Coronary artery (tissue), 2 donors: ENCODE results near the gene TEKT5.

Experiments used
- DNase-seq: peaks from one replicate; pipeline ENCODE4 v3.0.0-alpha.2; 2017; ENCODE audit warnings: low spot score
- H3K27ac ChIP-seq, 2 donors: fragments of 200-600 bp; sonication (generic); one replicate each; pipeline ENCODE4 v1.5.1; 2016 to 2019
- H3K4me3 ChIP-seq: fragments of 200-600 bp; sonication (generic); 2 replicates; pipeline ENCODE4 v1.5.1; 2016; ENCODE audit warnings: mild to moderate bottlenecking, moderate library complexity
- CTCF ChIP-seq: fragments of 200-600 bp; sonication (generic); IDR thresholded peaks from one replicate; pipeline ENCODE4 v1.5.1; 2019; ENCODE audit warnings: antibody characterized with exemption

Gene TEKT5

GRCh38 chr16:10699756-10700155 lies 5.0 kb upstream of the TEKT5 start:
- TF ChIP-seq CTCF, result no peak
- no peak overlapping the region for H3K4me3 ChIP-seq
- DNase-seq, result no peak
- no peak overlapping the region for H3K27ac ChIP-seq

- Histone ChIP-seq H3K4me3 (no peak overlapping the region), H3K27ac (no peak overlapping the region)
- TF ChIP-seq CTCF, result no peak
- no peak for DNase-seq
Observed at GRCh38 chr16:10694306-10694705, 424 bp downstream of the TEKT5 start.

GRCh38 chr16:10693889-10694288 lies 841 bp downstream of the TEKT5 start:
- no peak for TF ChIP-seq CTCF
- no peak overlapping the region for H3K4me3 ChIP-seq

DNA sequence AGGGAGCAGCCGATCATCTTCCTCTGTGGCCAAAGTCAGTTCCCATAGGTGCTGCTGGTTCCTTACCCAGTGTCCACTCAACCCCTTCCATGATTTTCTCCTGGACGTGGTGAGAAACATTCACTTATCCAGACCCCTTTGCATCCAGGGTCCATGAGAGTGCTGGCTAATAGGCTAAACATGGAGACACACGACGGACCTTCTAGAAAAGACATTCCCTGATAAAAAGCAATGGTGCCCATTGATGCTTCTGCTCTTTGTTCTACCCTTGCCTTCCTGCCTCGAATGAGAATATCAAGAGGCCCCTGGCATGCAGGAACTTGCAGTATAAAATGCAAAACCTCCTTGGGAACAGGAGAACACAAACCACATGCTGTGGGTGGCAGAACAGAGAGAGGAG lies 2.3 kb downstream of the TEKT5 start:
- no peak for DNase-seq
- no peak for TF ChIP-seq CTCF

More at GRCh38 chr16:10693889-10694288, 841 bp downstream of the TEKT5 start:
- no peak for DNase-seq
- no peak overlapping the region for H3K27ac ChIP-seq

DNA sequence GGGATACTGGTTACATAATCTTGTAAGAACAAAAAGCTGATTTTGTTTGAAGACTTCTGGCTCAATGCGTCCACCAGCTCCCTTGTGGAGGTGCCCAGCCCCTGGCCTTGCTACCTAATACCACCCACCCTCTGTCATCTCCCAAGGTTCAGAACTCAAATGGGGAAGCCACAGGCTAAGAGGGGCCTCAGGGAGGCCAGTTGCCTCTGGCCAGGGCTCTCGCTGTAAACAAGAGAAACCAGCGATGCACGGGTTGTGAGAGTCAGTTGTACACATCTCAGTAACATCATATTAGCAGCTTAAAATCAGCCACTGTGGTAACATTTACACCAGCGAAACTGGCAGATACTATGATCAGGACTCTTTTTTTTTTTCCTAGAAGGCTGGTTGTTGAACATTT lies 6.0 kb downstream of the TEKT5 start:
- TF ChIP-seq CTCF, result no peak
- Histone ChIP-seq H3K4me3 (no peak overlapping the region), H3K27ac (no peak overlapping the region)
- DNase-seq, result no peak

More for the DNA sequence above, 2.3 kb downstream of the TEKT5 start:
- H3K27ac ChIP-seq, result no peak overlapping the region
- H3K4me3 ChIP-seq, result no peak overlapping the region

GRCh38 chr16:10688291-10688690 lies 6.4 kb downstream of the TEKT5 start:
- DNase-seq, result no peak
- H3K27ac ChIP-seq, result no peak overlapping the region
- no peak for TF ChIP-seq CTCF
- H3K4me3 ChIP-seq, result no peak overlapping the region

GRCh38 chr16:10685709-10686108 lies 9.0 kb downstream of the TEKT5 start:
- Histone ChIP-seq H3K27ac (no peak overlapping the region), H3K4me3 (no peak overlapping the region)
- no peak for DNase-seq
- TF ChIP-seq CTCF, result no peak
